KMS-11 (cell line): ENCODE data around the gene CHST12.

ENCODE experiments used
- H2AFZ ChIP-seq: fragments of 200-600 bp; sonication (generic); 2 replicates; pipeline ENCODE4 v1.6.1; 2016; ENCODE audit warnings: antibody characterized with exemption, mixed run types, low read depth
- H3K27ac ChIP-seq: fragments of 200-600 bp; sonication (generic); 2 replicates; pipeline ENCODE4 v1.6.1; 2016; ENCODE audit warnings: mild to moderate bottlenecking, mixed run types
- H3K27me3 ChIP-seq: fragments of 200-600 bp; sonication (generic); 2 replicates; pipeline ENCODE4 v1.6.1; 2017; ENCODE audit warnings: mild to moderate bottlenecking, low read depth, mixed run types, moderate library complexity; ENCODE audit not compliant: insufficient read depth
- H3K36me3 ChIP-seq: fragments of 200-600 bp; sonication (generic); 2 replicates; pipeline ENCODE4 v1.6.1; 2017; ENCODE audit warnings: mild to moderate bottlenecking, mixed run types; ENCODE audit not compliant: insufficient read depth
- H3K4me1 ChIP-seq: fragments of 200-600 bp; sonication (generic); 2 replicates; pipeline ENCODE4 v1.6.1; 2016; ENCODE audit warnings: mild to moderate bottlenecking, low read depth, mixed run types; ENCODE audit not compliant: poor library complexity, severe bottlenecking
- H3K4me2 ChIP-seq: fragments of 200-600 bp; sonication (generic); 2 replicates; pipeline ENCODE4 v1.7.0; 2016; ENCODE audit warnings: mild to moderate bottlenecking, mixed run types
- H3K4me3 ChIP-seq: fragments of 200-600 bp; sonication (generic); IDR thresholded peaks from 2 replicates; pipeline ENCODE4 v1.6.1; 2017; ENCODE audit warnings: low read depth, low read length, mixed read lengths; ENCODE audit not compliant: insufficient read depth
- H3K79me2 ChIP-seq: fragments of 200-600 bp; sonication (generic); 2 replicates; pipeline ENCODE4 v1.6.1; 2016; ENCODE audit warnings: low read depth, mixed run types; ENCODE audit not compliant: insufficient read depth
- H3K9ac ChIP-seq: fragments of 200-600 bp; sonication (generic); 2 replicates; pipeline ENCODE4 v1.6.1; 2016; ENCODE audit warnings: mild to moderate bottlenecking, mixed run types
- H4K20me1 ChIP-seq: fragments of 200-600 bp; sonication (generic); 2 replicates; pipeline ENCODE4 v1.6.1; 2016; ENCODE audit warnings: mild to moderate bottlenecking, mixed run types; ENCODE audit not compliant: insufficient read depth
- CTCF ChIP-seq: fragments of 200-600 bp; sonication (generic); conservative IDR thresholded peaks from 2 replicates; pipeline ENCODE4 v1.6.1; 2017; ENCODE audit warnings: low read depth, mild to moderate bottlenecking, antibody characterized with exemption, low read length, moderate library complexity, mixed read lengths

CHST12 gene

GRCh38 chr7:2432910-2433712, 29.7 kb downstream of the CHST12 start:
- Histone ChIP-seq H3K27me3 (no peaks in the 10 kb centered on the region), H3K79me2 (peaks cover 25% of the 10 kb centered on the region; the same call in 1 of the 2 replicates), H3K4me3 (no peak overlapping the region), H3K4me1 (peaks cover 7% of the 10 kb centered on the region), H3K4me2 (no peak overlapping the region), H3K36me3 (peaks cover 8% of the 10 kb centered on the region; the same call in 1 of the 2 replicates), H4K20me1 (no peaks in the 10 kb centered on the region), H2AFZ (no peak overlapping the region), H3K9ac (no peak overlapping the region), H3K27ac (no peak overlapping the region)
- TF ChIP-seq CTCF, result no peak

GRCh38 chr7:2433713-2434550, 30.5 kb downstream of the CHST12 start:
- Histone ChIP-seq H3K4me2 (no peak overlapping the region), H3K4me1 (peaks cover 6% of the 10 kb centered on the region), H3K9ac (no peak overlapping the region), H4K20me1 (no peaks in the 10 kb centered on the region), H3K4me3 (no peak overlapping the region), H3K79me2 (peaks cover 22% of the 10 kb centered on the region; the same call in 1 of the 2 replicates), H3K27me3 (no peaks in the 10 kb centered on the region), H3K27ac (no peak overlapping the region), H3K36me3 (peaks cover 8% of the 10 kb centered on the region; the same call in 1 of the 2 replicates), H2AFZ (no peak overlapping the region)
- TF ChIP-seq CTCF, result no peak

- Histone ChIP-seq H3K4me1 (no peaks in the 10 kb centered on the region), H3K36me3 (peaks cover 8% of the 10 kb centered on the region; the same call in 1 of the 2 replicates), H4K20me1 (no peaks in the 10 kb centered on the region), H3K4me3 (no peak overlapping the region), H3K79me2 (peaks cover 13% of the 10 kb centered on the region; the same call in 1 of the 2 replicates), H3K27me3 (no peaks in the 10 kb centered on the region), H3K9ac (no peak overlapping the region), H2AFZ (no peak overlapping the region), H3K27ac (no peak overlapping the region), H3K4me2 (no peak overlapping the region)
- TF ChIP-seq CTCF, result no peak
Observed at GRCh38 chr7:2435146-2435545, 31.7 kb downstream of the CHST12 start.

- H3K4me1 ChIP-seq, result no peaks in the 10 kb centered on the region
- H3K27ac ChIP-seq, result no peak overlapping the region
- H4K20me1 ChIP-seq, result no peaks in the 10 kb centered on the region
- H3K9ac ChIP-seq, result no peak overlapping the region
- H3K27me3 ChIP-seq, result no peaks in the 10 kb centered on the region
- no peak for TF ChIP-seq CTCF
- peaks cover 8% of the 10 kb centered on the region; the same call in 1 of the 2 replicates for H3K36me3 ChIP-seq
- no peak overlapping the region for H2AFZ ChIP-seq
- no peak overlapping the region for H3K4me3 ChIP-seq
- H3K79me2 ChIP-seq, result peaks cover 3% of the 10 kb centered on the region; the same call in 1 of the 2 replicates
- H3K4me2 ChIP-seq, result no peak overlapping the region
Observed at GRCh38 chr7:2436341-2437104, 33.1 kb downstream of the CHST12 start.
